Panc1 (cell line): ENCODE measurements around the gene RAD9A.

Source experiments
- SIN3A ChIP-seq: IDR thresholded peaks from 2 replicates; pipeline ENCODE4 v1.6.1; 2012; ENCODE audit warnings: low read depth, mild to moderate bottlenecking, low read length, moderate library complexity, borderline replicate concordance; ENCODE audit not compliant: insufficient read depth
- TF ChIP-seq, protein P1 (sequence below): fragments of 450-650 bp; IDR thresholded peaks from 2 replicates; pipeline ENCODE4 v1.5.1; 2017; ENCODE audit warnings: mild to moderate bottlenecking

DNA sequence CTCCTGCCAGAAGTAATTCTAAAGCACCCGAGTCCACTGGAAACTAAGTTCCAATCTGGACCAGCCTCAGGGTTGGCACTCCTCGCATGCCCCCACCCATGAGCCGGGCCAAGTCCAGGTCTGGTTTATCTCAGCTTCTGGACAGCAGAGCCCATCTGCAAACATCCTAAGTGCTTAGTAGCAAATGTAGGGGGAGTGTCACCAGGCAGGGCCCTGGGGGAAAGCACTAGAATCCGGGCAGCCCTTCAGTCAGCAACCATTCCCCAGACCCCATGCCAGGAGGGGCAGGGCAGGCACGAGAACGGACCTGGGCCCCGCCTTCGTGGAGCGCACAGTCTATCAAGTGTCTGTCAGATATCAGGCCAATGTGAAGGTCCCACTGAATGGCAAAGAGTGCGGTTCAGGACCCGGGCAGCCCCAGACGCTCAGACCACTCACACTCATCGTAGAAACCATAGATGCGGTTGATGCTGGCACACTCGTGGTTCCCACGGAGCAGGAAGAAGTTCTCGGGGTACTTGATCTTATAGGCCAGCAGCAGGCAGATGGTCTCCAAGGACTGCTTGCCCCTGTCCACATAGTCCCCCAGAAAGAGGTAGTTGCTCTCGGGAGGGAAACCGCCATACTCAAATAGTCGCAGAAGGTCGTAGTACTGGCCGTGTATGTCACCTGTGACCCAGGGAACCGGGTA lies 8.6 kb downstream of the RAD9A start:
- TF ChIP-seq, protein P1, sequence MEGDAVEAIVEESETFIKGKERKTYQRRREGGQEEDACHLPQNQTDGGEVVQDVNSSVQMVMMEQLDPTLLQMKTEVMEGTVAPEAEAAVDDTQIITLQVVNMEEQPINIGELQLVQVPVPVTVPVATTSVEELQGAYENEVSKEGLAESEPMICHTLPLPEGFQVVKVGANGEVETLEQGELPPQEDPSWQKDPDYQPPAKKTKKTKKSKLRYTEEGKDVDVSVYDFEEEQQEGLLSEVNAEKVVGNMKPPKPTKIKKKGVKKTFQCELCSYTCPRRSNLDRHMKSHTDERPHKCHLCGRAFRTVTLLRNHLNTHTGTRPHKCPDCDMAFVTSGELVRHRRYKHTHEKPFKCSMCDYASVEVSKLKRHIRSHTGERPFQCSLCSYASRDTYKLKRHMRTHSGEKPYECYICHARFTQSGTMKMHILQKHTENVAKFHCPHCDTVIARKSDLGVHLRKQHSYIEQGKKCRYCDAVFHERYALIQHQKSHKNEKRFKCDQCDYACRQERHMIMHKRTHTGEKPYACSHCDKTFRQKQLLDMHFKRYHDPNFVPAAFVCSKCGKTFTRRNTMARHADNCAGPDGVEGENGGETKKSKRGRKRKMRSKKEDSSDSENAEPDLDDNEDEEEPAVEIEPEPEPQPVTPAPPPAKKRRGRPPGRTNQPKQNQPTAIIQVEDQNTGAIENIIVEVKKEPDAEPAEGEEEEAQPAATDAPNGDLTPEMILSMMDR, result no peak
- TF ChIP-seq SIN3A, result no peak
